ENCODE results near the gene RTRAF.

RTRAF gene

GRCh38 chr14:52010173-52010693 is 20.9 kb downstream of the RTRAF start:
- no peak for TF ChIP-seq ZFX (IDR thresholded peaks at IDR 0.05; ENCODE audit: borderline replicate concordance)
- no peak for TF ChIP-seq CTCF (IDR thresholded peaks at IDR 0.05)
- H3K27ac ChIP-seq, result no peak overlapping the region

DNA sequence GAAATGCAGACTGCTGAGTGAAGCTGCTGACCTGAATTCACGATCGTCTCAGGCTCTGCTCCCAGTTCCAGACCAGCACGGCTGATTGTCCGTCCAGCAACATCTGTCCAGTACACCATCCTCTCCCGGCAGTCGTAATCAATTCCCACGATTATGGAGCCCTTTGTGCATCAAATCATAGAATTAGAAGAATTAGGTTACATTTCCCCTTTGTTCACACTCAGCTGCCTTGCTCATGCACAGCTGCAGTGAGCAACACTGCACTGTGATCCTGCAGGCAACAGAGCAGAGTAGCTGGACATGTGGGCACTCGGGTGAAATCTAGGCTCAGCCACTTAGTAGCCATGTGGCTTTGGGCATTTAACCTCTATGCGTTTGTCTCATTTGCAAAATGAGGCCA is 22.2 kb downstream of the RTRAF start:
- TF ChIP-seq ZFX (IDR thresholded peaks at IDR 0.05; ENCODE audit: borderline replicate concordance), result no peak
- no peak for TF ChIP-seq CTCF (IDR thresholded peaks at IDR 0.05)

DNA sequence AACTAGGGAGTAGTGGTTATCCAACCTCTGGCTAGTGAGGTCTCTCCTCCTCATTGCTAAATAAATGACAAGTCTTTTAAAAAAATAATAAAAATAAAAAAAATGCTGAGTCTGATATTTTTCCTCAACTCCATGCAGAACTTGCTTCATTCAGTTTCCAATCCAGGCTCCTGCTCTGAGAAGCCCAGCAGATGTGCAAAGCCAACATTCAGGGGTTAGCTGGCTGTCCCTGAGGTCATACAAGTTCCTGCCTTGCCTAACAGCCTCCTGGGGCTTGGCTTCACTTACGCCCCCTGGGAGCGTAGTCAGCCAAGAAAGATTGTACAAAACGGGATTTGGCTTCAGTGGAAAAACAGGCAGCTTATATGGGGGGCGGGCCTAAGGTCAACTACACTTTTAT is 23.3 kb downstream of the RTRAF start:
- H3K27ac ChIP-seq, result no peak overlapping the region
- TF ChIP-seq CTCF (IDR thresholded peaks at IDR 0.05) (no peak), ZFX (IDR thresholded peaks at IDR 0.05; ENCODE audit: borderline replicate concordance) (no peak)

More for the DNA sequence above, 22.2 kb downstream of the RTRAF start:
- H3K27ac ChIP-seq, result no peak overlapping the region

DNA sequence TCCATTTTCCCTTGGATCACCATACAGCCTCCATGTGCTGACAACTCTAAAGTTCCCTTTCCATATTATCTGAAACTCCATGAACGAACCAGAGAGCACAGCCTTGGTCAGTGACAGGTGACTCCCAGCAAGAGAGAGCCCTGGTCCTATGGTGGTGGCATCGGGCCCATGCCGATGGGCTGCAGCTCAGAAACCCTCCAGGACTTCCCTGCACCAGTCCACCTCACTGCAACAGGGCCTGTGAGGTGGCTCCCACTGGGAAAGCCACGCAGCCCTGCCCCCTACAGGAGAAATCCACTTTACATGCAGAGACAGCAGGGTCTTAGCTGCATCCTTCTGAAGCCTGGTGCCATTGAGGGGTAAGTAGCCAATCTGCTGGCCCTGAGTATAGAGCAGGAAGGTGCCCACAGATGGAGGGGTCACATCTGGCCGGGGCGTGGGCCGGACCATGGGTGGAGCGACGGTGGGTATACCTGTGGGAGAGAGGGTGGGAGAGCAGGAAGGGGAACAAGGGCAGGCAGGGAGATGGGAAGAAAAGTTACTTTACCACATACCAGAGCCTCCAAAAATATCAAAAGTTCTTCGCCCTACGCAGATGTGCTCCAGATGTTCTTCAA is 24.7 kb downstream of the RTRAF start:
- no peak overlapping the region for H3K27ac ChIP-seq
- no peak for TF ChIP-seq ZFX (IDR thresholded peaks at IDR 0.05; ENCODE audit: borderline replicate concordance)
- TF ChIP-seq CTCF (IDR thresholded peaks at IDR 0.05), result peak; percentile 54

DNA sequence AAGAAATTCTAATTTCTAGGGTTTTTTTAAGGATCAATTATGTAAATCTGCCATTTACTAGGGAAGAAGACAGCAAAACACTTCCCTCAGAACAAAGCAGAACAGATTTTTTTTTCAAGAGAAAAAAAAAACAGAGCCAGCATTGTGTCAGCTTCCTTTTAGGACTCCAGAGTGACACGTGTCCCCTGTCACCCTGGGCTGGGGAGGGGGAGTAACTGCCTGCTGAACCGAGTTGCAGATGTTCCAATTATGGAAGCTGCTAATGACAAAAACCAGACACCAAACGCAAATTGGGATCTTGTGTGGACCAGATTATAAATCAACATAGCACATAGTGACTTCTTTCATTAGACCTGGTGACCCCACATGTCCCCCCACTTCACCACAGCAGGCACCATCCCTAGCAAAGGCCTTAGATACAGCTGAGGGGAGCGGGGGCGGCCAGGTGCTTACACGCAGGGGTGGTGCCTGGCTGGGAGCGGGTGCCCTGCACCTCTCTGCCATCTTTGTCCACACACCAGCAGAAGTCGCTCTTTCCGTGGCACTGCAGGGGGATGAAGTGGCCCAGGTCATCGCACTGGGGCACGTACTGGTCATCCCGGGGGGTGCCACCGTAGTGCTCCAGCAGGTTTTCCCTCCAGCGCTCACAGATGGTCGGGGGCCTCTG is 25.4 kb downstream of the RTRAF start:
- no peak for TF ChIP-seq ZFX (IDR thresholded peaks at IDR 0.05; ENCODE audit: borderline replicate concordance)
- no peak overlapping the region for H3K27ac ChIP-seq

- H3K27ac ChIP-seq, result no peak overlapping the region
- TF ChIP-seq ZFX (IDR thresholded peaks at IDR 0.05; ENCODE audit: borderline replicate concordance) (no peak), CTCF (IDR thresholded peaks at IDR 0.05) (peak; percentile 74)
Observed at GRCh38 chr14:52015411-52016030, 26.2 kb downstream of the RTRAF start.

GRCh38 chr14:52018252-52018651 is 28.9 kb downstream of the RTRAF start:
- no peak for TF ChIP-seq CTCF (IDR thresholded peaks at IDR 0.05)
- no peak for TF ChIP-seq ZFX (IDR thresholded peaks at IDR 0.05; ENCODE audit: borderline replicate concordance)
- H3K27ac ChIP-seq, result no peak overlapping the region
